GM12878 (cell line): ENCODE data around the gene GPRC5C. TPM values are rescaled to one million over a fixed set of nuclear protein-coding genes. Genes with fewer than 3 reads are reported as not detected.

ENCODE experiments used
- ATAC-seq: fragments of 200-7000 bp; cut with Tn5 transposase; 3 replicates; pipeline ENCODE4 v1.9.1; 2020; ENCODE audit warnings: mild to moderate bottlenecking, moderate library complexity
- BruUV-seq: library from RNA; stranded (reverse); fragments of 400-500 nt; replicated peaks from 2 replicates; lab custom pipeline; 2021; lab: Mats Ljungman, UMichigan
- CTCF ChIA-PET: fragments of 300-600 bp; sonication (Branson Sonifier 250); formaldehyde crosslinking; extraction: SDS; loops from one replicate; lab custom pipeline; 2021; ENCODE audit warnings: inconsistent platforms; lab: Yijun Ruan, JAX
- POLR2A ChIA-PET: fragments of 350-600 bp; formaldehyde crosslinking; extraction: SDS; loops from one replicate; lab custom pipeline; 2021; ENCODE audit warnings: inconsistent platforms; lab: Charles Lee
- RAD21 ChIA-PET: fragments of 300-600 bp; sonication (Branson Sonifier 250); formaldehyde crosslinking; loops from one replicate; lab custom pipeline; 2023; ENCODE audit warnings: antibody characterized with exemption; ENCODE audit not compliant: unreplicated experiment; lab: Charles Lee
- SMC1A ChIA-PET: fragments of 300-600 bp; sonication (Branson Sonifier 250); formaldehyde crosslinking; loops from one replicate; lab custom pipeline; 2023; ENCODE audit not compliant: unreplicated experiment, uncharacterized antibody; lab: Charles Lee
- DNase-seq: peaks from one replicate; pipeline ENCODE4 v3.0.0-alpha.2; 2011; ENCODE audit warnings: low read depth, low spot score
- FAIRE-seq: peaks from 3 replicates; lab custom pipeline; 2011; peaks lifted over from hg19 to GRCh38; lab: Jason Lieb, UNC
- H2AFZ ChIP-seq: 2 replicates; pipeline ENCODE4 v1.6.0; 2011; ENCODE audit warnings: low read depth, low read length, control low read depth; ENCODE audit not compliant: control insufficient read depth
- H3K27ac ChIP-seq: 2 replicates; pipeline ENCODE4 v1.5.1; 2011; ENCODE audit warnings: control low read depth; ENCODE audit not compliant: control insufficient read depth, insufficient read depth
- H3K27me3 ChIP-seq, 2 experiments: replicated peaks in 1 of 2; 2 replicates each; pipeline versions ENCODE4 v1.6.0 to v1.6.1; 2011; ENCODE audit warnings: low read length in 1 of 2; ENCODE audit not compliant: control insufficient read depth in 2 of 2, insufficient read depth in 2 of 2
- H3K36me3 ChIP-seq, 2 experiments: 2 replicates each; pipeline ENCODE4 v1.5.1; 2011; ENCODE audit warnings: low read length in 1 of 2; ENCODE audit not compliant: control insufficient read depth in 2 of 2, insufficient read depth in 2 of 2
- H3K4me1 ChIP-seq: 2 replicates; pipeline ENCODE4 v1.6.1; 2011; ENCODE audit warnings: mild to moderate bottlenecking, low read length, moderate library complexity, mixed read lengths; ENCODE audit not compliant: control insufficient read depth, insufficient read depth
- H3K4me2 ChIP-seq: 2 replicates; pipeline ENCODE4 v1.6.0; 2011; ENCODE audit warnings: control low read depth; ENCODE audit not compliant: control insufficient read depth, insufficient read depth
- H3K4me3 ChIP-seq: fragments of 200-600 bp; sonication (generic); 2 replicates; pipeline ENCODE4 v1.5.1; 2016
- H3K79me2 ChIP-seq: 2 replicates; pipeline ENCODE4 v1.6.0; 2011; ENCODE audit warnings: low read length; ENCODE audit not compliant: control insufficient read depth, insufficient read depth
- H3K9ac ChIP-seq: 2 replicates; pipeline ENCODE4 v1.8.0; 2011; ENCODE audit warnings: low read length, control low read depth, mixed read lengths; ENCODE audit not compliant: control insufficient read depth, insufficient read depth
- H3K9me3 ChIP-seq: replicated peaks from 3 replicates; pipeline ENCODE4 v1.5.1; 2011; ENCODE audit warnings: mild to moderate bottlenecking, low read length; ENCODE audit not compliant: control insufficient read depth, insufficient read depth
- H4K20me1 ChIP-seq: 2 replicates; pipeline ENCODE4 v1.6.0; 2011; ENCODE audit not compliant: control insufficient read depth, insufficient read depth
- BCL11A ChIP-seq: IDR thresholded peaks from 2 replicates; pipeline ENCODE4 v1.6.1; 2011; ENCODE audit warnings: low read depth, low read length
- CBX3 ChIP-seq: fragments of 200-600 bp; sonication (generic); IDR thresholded peaks from 2 replicates; pipeline ENCODE4 v1.6.1; 2016; ENCODE audit warnings: low read depth, borderline replicate concordance
- CTCF ChIP-seq, 3 experiments: IDR thresholded peaks in 2 of 3; conservative IDR thresholded peaks in 1 of 3; 2 replicates each; pipeline ENCODE4 v1.5.1; 2011; ENCODE audit warnings: low read depth in 3 of 3, low read length in 3 of 3, mild to moderate bottlenecking in 3 of 3, control low read depth in 2 of 3, moderate library complexity in 2 of 3, inconsistent platforms in 1 of 3, mixed read lengths in 1 of 3; ENCODE audit not compliant: control insufficient read depth in 2 of 3, insufficient read depth in 1 of 3; ENCODE audit errors: extremely low read depth in 1 of 3
- FOXM1 ChIP-seq: IDR thresholded peaks from 2 replicates; pipeline ENCODE4 v1.6.1; 2012; ENCODE audit warnings: low read depth, mild to moderate bottlenecking, inconsistent platforms, low read length, moderate library complexity
- IKZF1 ChIP-seq: fragments of 450-650 bp; conservative IDR thresholded peaks from 2 replicates; pipeline ENCODE4 v1.6.1; 2017; ENCODE audit warnings: antibody characterized with exemption, mild to moderate bottlenecking
- IRF4 ChIP-seq: IDR thresholded peaks from 2 replicates; pipeline ENCODE4 v1.6.1; 2011; ENCODE audit warnings: low read depth, low read length
- MXI1 ChIP-seq: fragments of 150-350 bp; IDR thresholded peaks from 2 replicates; pipeline ENCODE4 v1.6.1; 2011; ENCODE audit warnings: low read depth, mild to moderate bottlenecking, inconsistent platforms, low read length, improper control_type of control experiment
- RAD21 ChIP-seq: IDR thresholded peaks from 2 replicates; pipeline ENCODE4 v1.6.1; 2011; ENCODE audit warnings: mild to moderate bottlenecking, low read depth, low read length, moderate library complexity; ENCODE audit not compliant: insufficient read depth
- RUNX3 ChIP-seq: IDR thresholded peaks from 2 replicates; pipeline ENCODE4 v1.6.1; 2012; ENCODE audit warnings: low read length, inconsistent platforms
- SMAD1 ChIP-seq: fragments of 450-650 bp; IDR thresholded peaks from 2 replicates; pipeline ENCODE4 v1.6.1; 2018; ENCODE audit warnings: mild to moderate bottlenecking, low read depth; ENCODE audit not compliant: partially characterized antibody
- SMC3 ChIP-seq: IDR thresholded peaks from 2 replicates; pipeline ENCODE4 v1.6.1; 2011; ENCODE audit warnings: low read length, improper control_type of control experiment, borderline replicate concordance
- SP1 ChIP-seq: IDR thresholded peaks from one replicate; pipeline ENCODE4 v1.6.1; 2011; ENCODE audit warnings: low read depth, low read length
- STAT1 ChIP-seq: fragments of 450-650 bp; conservative IDR thresholded peaks from 2 replicates; pipeline ENCODE4 v1.6.1; 2014; ENCODE audit warnings: antibody characterized with exemption, mild to moderate bottlenecking
- YY1 ChIP-seq: IDR thresholded peaks from 2 replicates; pipeline ENCODE4 v1.6.1; 2011; ENCODE audit warnings: low read depth, mild to moderate bottlenecking, low read length
- WGBS: methylation state at CpG from one replicate; pipeline ENCODE4 v1.1.6; 2016; ENCODE audit warnings: low lambda C conversion rate; ENCODE audit not compliant: insufficient replicate concordance, insufficient coverage; ENCODE audit errors: missing lambda C conversion rate; 5-methylcytosine and 5-hydroxymethylcytosine counted together
- in situ Hi-C: fragments of 300-500 bp; cut with MboI; formaldehyde crosslinking; loops from 9 replicates; pipeline ENCODE4 v1.14.3; 2018; ENCODE audit warnings: mixed read lengths
- intact Hi-C: fragments of 100-400 bp; cut with micrococcal nuclease; formaldehyde crosslinking; loops from one replicate; pipeline ENCODE4 v1.14.2; 2022; ENCODE audit not compliant: unreplicated experiment
- polyA plus RNA-seq, 11 experiments: library from polyadenylated mRNA; depleted of rRNA in 4 of 11; unstranded in 6 of 11; stranded (reverse) in 5 of 11; fragments of >200 nt; fragmentation: Nextera tagmentation in 4 of 11; fragmentation: Illumina TruSeq in 1 of 11; extraction: Ambion mirVana in 4 of 11; extraction: Trizol in 1 of 11; gene quantifications; 1 replicate in 1 of 11; 2 replicates in 10 of 11; pipeline versions ENCODE4 v1.2.1 to v1.2.3, GENCODE V29; 2011 to 2016; ENCODE audit warnings: inconsistent platforms in 2 of 11, missing spikeins in 2 of 11, low read depth in 1 of 11
- small RNA-seq: library from RNA; depleted of rRNA; stranded (forward); fragments of <200 nt; gene quantifications from one replicate; pipeline ENCODE3, GENCODE V24; 2014
- total RNA-seq, 4 experiments: library from RNA; depleted of rRNA in 3 of 4; stranded (reverse); fragments of >200 nt in 3 of 4; fragmentation: Illumina TruSeq in 1 of 4; extraction: Trizol in 1 of 4; gene quantifications; 2 replicates each; pipeline versions ENCODE4 v1.2.1 to v1.2.3, GENCODE V29; 2013 to 2021

Gene GPRC5C
- total and polyA plus RNA-seq, 10 of the 15 experiments (the other 5 are each of a cell fraction or from before 2014, with no cell fraction given): 0.04 to 1.3 (median 0.36) TPM; not detected in 2

- Histone ChIP-seq H3K9me3 (no peaks in the 10 kb centered on the region), H3K79me2 (no peaks in the 10 kb centered on the region), H3K4me3 (no peak overlapping the region), H3K4me1 (no peaks in the 10 kb centered on the region), H3K36me3 (no peaks in the 10 kb centered on the region), H2AFZ (no peak overlapping the region), H3K27ac (no peak overlapping the region), H3K4me2 (no peak overlapping the region), H4K20me1 (no peaks in the 10 kb centered on the region), H3K27me3 (no peaks in the 10 kb centered on the region), H3K9ac (no peak overlapping the region)
- no TSS peak for BruUV-seq
- ChIA-PET CTCF (interaction anchor here (0.8 to 8.6 kb wide), 9 partner anchors 12 to 127 kb away, joined by 3 to 82 read pairs (median 5); partner anchors contain the start of gene CD300LB), POLR2A (no interaction called here), RAD21 (interaction anchor here (1.6 to 3.2 kb wide), 3 partner anchors 14 to 125 kb away, joined by 3 to 11 read pairs (median 7); no protein-coding TSS in a partner anchor), SMC1A (interaction anchor here (0.8 to 3.2 kb wide), 8 partner anchors 9 to 125 kb away, joined by 3 to 13 read pairs (median 5); no protein-coding TSS in a partner anchor)
- intact Hi-C loops: loop anchor here (1.0 kb wide), 3 partner anchors 114 to 192 kb away; no protein-coding TSS in a partner anchor
- ATAC-seq (peak; percentile 92), FAIRE-seq (peak; percentile 92), DNase-seq (peak; percentile 28)
- in situ Hi-C loops: loop anchor here (5.0 kb wide), 1 partner anchor 116 kb away; no protein-coding TSS in a partner anchor
- 37% methylated on average over 11 of the region's 11 CpGs for WGBS
- peak; percentile 52; the same call in 1 of the 2 replicates for TF ChIP-seq FOXM1
- TF ChIP-seq RUNX3: peak; percentile 21; the same call in 1 of the 2 replicates
- TF ChIP-seq IKZF1: peak; percentile 38
- peak; percentile 78 for TF ChIP-seq YY1
- peak; percentile 93 to 95 (median 94); a peak in 5 of 6 replicates for TF ChIP-seq CTCF (IDR thresholded peaks at IDR 0.05 in 2 of 3, conservative IDR thresholded peaks at IDR 0.05 in 1 of 3; ENCODE audit: control insufficient read depth in 2 of 3, extremely low read depth in 1 of 3, insufficient read depth in 1 of 3, low read depth in 3 of 3, low read length in 3 of 3)
- TF ChIP-seq MXI1: 0 out of 2 replicates have a peak, but pooled peaks have one; percentile 23
- TF ChIP-seq RAD21: peak; percentile 98
- no peak for TF ChIP-seq SP1
- no peak for TF ChIP-seq BCL11A
- TF ChIP-seq SMAD1: peak; percentile 44
- TF ChIP-seq STAT1: no peak; the same call in 1 of the 2 replicates
- peak; percentile 96 for TF ChIP-seq SMC3
- TF ChIP-seq IRF4: peak; percentile 53; the same call in 1 of the 2 replicates
- TF ChIP-seq CBX3: no peak
- TF ChIP-seq, all 136 proteins: peak for 10
These were observed 61.5 kb downstream of the GPRC5C start for GRCh38 chr17:74493331-74493833.

Small RNA genes lying within 50 kb of the gene (small RNA-seq; reads per million reads assigned to genes)
- gene RNA5SP448: 0.12 reads per million

Other genes with a start within 250 kb of the GPRC5C start
Only the 7 nearest of the 12 such genes appear.
- 0.06 TPM in 1 of 2 replicates, not detected in the other for gene KIF19, start 105.9 kb upstream of the GPRC5C start, total RNA-seq (2014; rRNA removed)
- gene KIF19, start 105.9 kb upstream of the GPRC5C start, total RNA-seq (2014; rRNA removed; fragmentation: Illumina TruSeq; extraction: Trizol): not detected in 2 replicates
- gene KIF19, start 105.9 kb upstream of the GPRC5C start, total RNA-seq (2021): not detected in 2 replicates
- gene KIF19, start 105.9 kb upstream of the GPRC5C start, polyA plus RNA-seq (2011; rRNA removed): 0.07 TPM in 1 of 2 replicates, not detected in the other
- gene KIF19, start 105.9 kb upstream of the GPRC5C start, polyA plus RNA-seq (2014; fragmentation: Illumina TruSeq; extraction: Trizol): not detected in 2 replicates
- not detected for gene KIF19, start 105.9 kb upstream of the GPRC5C start, polyA plus RNA-seq (2014; fragmentation: Nextera tagmentation; extraction: Ambion mirVana)
- 0.03 TPM in 1 of 2 replicates, not detected in the other for gene KIF19, start 105.9 kb upstream of the GPRC5C start, polyA plus RNA-seq (2014; rRNA removed)
- not detected for gene KIF19, start 105.9 kb upstream of the GPRC5C start, polyA plus RNA-seq (2016; fragmentation: Nextera tagmentation; extraction: Ambion mirVana)
- not detected in 2 replicates for gene BTBD17, start 70.2 kb upstream of the GPRC5C start, total RNA-seq (2014; rRNA removed)
- not detected in 2 replicates for gene BTBD17, start 70.2 kb upstream of the GPRC5C start, total RNA-seq (2014; rRNA removed; fragmentation: Illumina TruSeq; extraction: Trizol)
- not detected in 2 replicates for gene BTBD17, start 70.2 kb upstream of the GPRC5C start, total RNA-seq (2021)
- gene BTBD17, start 70.2 kb upstream of the GPRC5C start, polyA plus RNA-seq (2011; rRNA removed): not detected in 2 replicates
- not detected in 2 replicates for gene BTBD17, start 70.2 kb upstream of the GPRC5C start, polyA plus RNA-seq (2014; fragmentation: Illumina TruSeq; extraction: Trizol)
- not detected for gene BTBD17, start 70.2 kb upstream of the GPRC5C start, polyA plus RNA-seq (2014; fragmentation: Nextera tagmentation; extraction: Ambion mirVana)
- gene BTBD17, start 70.2 kb upstream of the GPRC5C start, polyA plus RNA-seq (2014; rRNA removed): not detected in 2 replicates
- gene BTBD17, start 70.2 kb upstream of the GPRC5C start, polyA plus RNA-seq (2016; fragmentation: Nextera tagmentation; extraction: Ambion mirVana): not detected
- gene GPR142, start 64.6 kb upstream of the GPRC5C start, total RNA-seq (2014; rRNA removed): not detected in 2 replicates
- not detected in 2 replicates for gene GPR142, start 64.6 kb upstream of the GPRC5C start, total RNA-seq (2014; rRNA removed; fragmentation: Illumina TruSeq; extraction: Trizol)
- gene GPR142, start 64.6 kb upstream of the GPRC5C start, total RNA-seq (2021): not detected in 2 replicates
- gene GPR142, start 64.6 kb upstream of the GPRC5C start, polyA plus RNA-seq (2011; rRNA removed): not detected in 2 replicates
- gene GPR142, start 64.6 kb upstream of the GPRC5C start, polyA plus RNA-seq (2014; fragmentation: Illumina TruSeq; extraction: Trizol): not detected in 2 replicates
- not detected for gene GPR142, start 64.6 kb upstream of the GPRC5C start, polyA plus RNA-seq (2014; fragmentation: Nextera tagmentation; extraction: Ambion mirVana)
- not detected in 2 replicates for gene GPR142, start 64.6 kb upstream of the GPRC5C start, polyA plus RNA-seq (2014; rRNA removed)
- not detected for gene GPR142, start 64.6 kb upstream of the GPRC5C start, polyA plus RNA-seq (2016; fragmentation: Nextera tagmentation; extraction: Ambion mirVana)
- 45.7 and 49.3 TPM in 2 replicates for gene CD300A, start 34.5 kb downstream of the GPRC5C start, total RNA-seq (2014; rRNA removed)
- gene CD300A, start 34.5 kb downstream of the GPRC5C start, total RNA-seq (2014; rRNA removed; fragmentation: Illumina TruSeq; extraction: Trizol): 36.1 and 37.5 TPM in 2 replicates
- 36.1 and 36.2 TPM in 2 replicates for gene CD300A, start 34.5 kb downstream of the GPRC5C start, total RNA-seq (2021)
- 102 and 128 TPM in 2 replicates for gene CD300A, start 34.5 kb downstream of the GPRC5C start, polyA plus RNA-seq (2011; rRNA removed)
- 23.1 and 40.5 TPM in 2 replicates for gene CD300A, start 34.5 kb downstream of the GPRC5C start, polyA plus RNA-seq (2014; fragmentation: Illumina TruSeq; extraction: Trizol)
- gene CD300A, start 34.5 kb downstream of the GPRC5C start, polyA plus RNA-seq (2014; fragmentation: Nextera tagmentation; extraction: Ambion mirVana): 10 to 100 TPM; 10.6 to 12.1 TPM
- 42.7 and 46.9 TPM in 2 replicates for gene CD300A, start 34.5 kb downstream of the GPRC5C start, polyA plus RNA-seq (2014; rRNA removed)
- 10 to 100 TPM; 28.6 to 32.1 TPM for gene CD300A, start 34.5 kb downstream of the GPRC5C start, polyA plus RNA-seq (2016; fragmentation: Nextera tagmentation; extraction: Ambion mirVana)
- 0.38 and 0.56 TPM in 2 replicates for gene CD300LB, start 99.4 kb downstream of the GPRC5C start, total RNA-seq (2014; rRNA removed)
- 0.14 and 0.27 TPM in 2 replicates for gene CD300LB, start 99.4 kb downstream of the GPRC5C start, total RNA-seq (2014; rRNA removed; fragmentation: Illumina TruSeq; extraction: Trizol)
- 0.08 and 0.23 TPM in 2 replicates for gene CD300LB, start 99.4 kb downstream of the GPRC5C start, total RNA-seq (2021)
- gene CD300LB, start 99.4 kb downstream of the GPRC5C start, polyA plus RNA-seq (2011; rRNA removed): 0.56 and 0.57 TPM in 2 replicates
- 0.17 and 0.24 TPM in 2 replicates for gene CD300LB, start 99.4 kb downstream of the GPRC5C start, polyA plus RNA-seq (2014; fragmentation: Illumina TruSeq; extraction: Trizol)
- gene CD300LB, start 99.4 kb downstream of the GPRC5C start, polyA plus RNA-seq (2014; fragmentation: Nextera tagmentation; extraction: Ambion mirVana): not detected
- 0.08 and 0.15 TPM in 2 replicates for gene CD300LB, start 99.4 kb downstream of the GPRC5C start, polyA plus RNA-seq (2014; rRNA removed)
- not detected for gene CD300LB, start 99.4 kb downstream of the GPRC5C start, polyA plus RNA-seq (2016; fragmentation: Nextera tagmentation; extraction: Ambion mirVana)
- 0.23 and 0.27 TPM in 2 replicates for gene CD300C, start 114.0 kb downstream of the GPRC5C start, total RNA-seq (2014; rRNA removed)
- gene CD300C, start 114.0 kb downstream of the GPRC5C start, total RNA-seq (2014; rRNA removed; fragmentation: Illumina TruSeq; extraction: Trizol): 0.13 TPM in 1 of 2 replicates, not detected in the other
- gene CD300C, start 114.0 kb downstream of the GPRC5C start, total RNA-seq (2021): 0.19 and 0.38 TPM in 2 replicates
- gene CD300C, start 114.0 kb downstream of the GPRC5C start, polyA plus RNA-seq (2011; rRNA removed): 0.12 TPM in 1 of 2 replicates, not detected in the other
- 0.25 TPM in 1 of 2 replicates, not detected in the other for gene CD300C, start 114.0 kb downstream of the GPRC5C start, polyA plus RNA-seq (2014; fragmentation: Illumina TruSeq; extraction: Trizol)
- under 1 TPM in 1 of 2 experiments, not detected in 1; 0.13 TPM for gene CD300C, start 114.0 kb downstream of the GPRC5C start, polyA plus RNA-seq (2014; fragmentation: Nextera tagmentation; extraction: Ambion mirVana)
- 0.11 TPM in 1 of 2 replicates, not detected in the other for gene CD300C, start 114.0 kb downstream of the GPRC5C start, polyA plus RNA-seq (2014; rRNA removed)
- under 1 TPM in 1 of 2 experiments, not detected in 1; 0.24 TPM for gene CD300C, start 114.0 kb downstream of the GPRC5C start, polyA plus RNA-seq (2016; fragmentation: Nextera tagmentation; extraction: Ambion mirVana)
- gene CD300H, start 135.4 kb downstream of the GPRC5C start, total RNA-seq (2014; rRNA removed): not detected in 2 replicates
- gene CD300H, start 135.4 kb downstream of the GPRC5C start, total RNA-seq (2014; rRNA removed; fragmentation: Illumina TruSeq; extraction: Trizol): not detected in 2 replicates
- gene CD300H, start 135.4 kb downstream of the GPRC5C start, total RNA-seq (2021): not detected in 2 replicates
- not detected in 2 replicates for gene CD300H, start 135.4 kb downstream of the GPRC5C start, polyA plus RNA-seq (2011; rRNA removed)
- gene CD300H, start 135.4 kb downstream of the GPRC5C start, polyA plus RNA-seq (2014; fragmentation: Illumina TruSeq; extraction: Trizol): not detected in 2 replicates
- gene CD300H, start 135.4 kb downstream of the GPRC5C start, polyA plus RNA-seq (2014; fragmentation: Nextera tagmentation; extraction: Ambion mirVana): not detected
- not detected in 2 replicates for gene CD300H, start 135.4 kb downstream of the GPRC5C start, polyA plus RNA-seq (2014; rRNA removed)
- gene CD300H, start 135.4 kb downstream of the GPRC5C start, polyA plus RNA-seq (2016; fragmentation: Nextera tagmentation; extraction: Ambion mirVana): not detected